Trophoblast cell (in vitro differentiated cells and primary cell): ENCODE data around the gene AFG3L2.
A peak's percentile ranks its signal among the peaks of the same experiment; 100 is the strongest.

Experiments used
- DNase-seq, 2 donors: peaks; one replicate each; pipeline ENCODE4 v3.0.0-alpha.2; 2016
- H2AFZ ChIP-seq: 2 replicates; pipeline ENCODE4 v1.6.1; 2013; ENCODE audit warnings: low read length, moderate library complexity, mild to moderate bottlenecking; ENCODE audit not compliant: insufficient read depth, poor library complexity
- H2AK5ac ChIP-seq: 2 replicates; pipeline ENCODE4 v1.6.1; 2013; ENCODE audit warnings: mild to moderate bottlenecking, low read length
- H2BK120ac ChIP-seq: 2 replicates; pipeline ENCODE4 v1.6.1; 2013; ENCODE audit warnings: low read length, mild to moderate bottlenecking, moderate library complexity; ENCODE audit not compliant: insufficient read depth, poor library complexity
- H2BK12ac ChIP-seq: 2 replicates; pipeline ENCODE4 v1.6.1; 2013; ENCODE audit warnings: mild to moderate bottlenecking, low read length, moderate library complexity
- H2BK5ac ChIP-seq: 2 replicates; pipeline ENCODE4 v1.6.1; 2013; ENCODE audit warnings: low read length, low read depth, moderate library complexity, mild to moderate bottlenecking; ENCODE audit not compliant: poor library complexity
- H3K14ac ChIP-seq: 2 replicates; pipeline ENCODE4 v1.6.1; 2013; ENCODE audit warnings: mild to moderate bottlenecking, low read length
- H3K18ac ChIP-seq: 2 replicates; pipeline ENCODE4 v1.6.1; 2013; ENCODE audit warnings: mild to moderate bottlenecking, low read length
- H3K23ac ChIP-seq: 2 replicates; pipeline ENCODE4 v1.6.1; 2013; ENCODE audit warnings: low read length
- H3K27ac ChIP-seq: 2 replicates; pipeline ENCODE4 v1.5.1; 2013; ENCODE audit warnings: low read depth, mild to moderate bottlenecking, inconsistent platforms, low read length, moderate library complexity
- H3K27me3 ChIP-seq: 2 replicates; pipeline ENCODE4 v1.6.1; 2013; ENCODE audit warnings: inconsistent platforms, mild to moderate bottlenecking, low read length, moderate library complexity; ENCODE audit not compliant: insufficient read depth
- H3K36me3 ChIP-seq, 2 experiments: 1 replicate in 1 of 2; 2 replicates in 1 of 2; pipeline ENCODE4 v1.6.1; 2013; ENCODE audit warnings: low read length in 2 of 2, mild to moderate bottlenecking in 2 of 2, moderate library complexity in 1 of 2; ENCODE audit not compliant: insufficient read depth in 2 of 2, control insufficient read depth in 1 of 2
- H3K4ac ChIP-seq: 2 replicates; pipeline ENCODE4 v1.6.1; 2013; ENCODE audit warnings: low read depth, mild to moderate bottlenecking, low read length, moderate library complexity
- H3K4me1 ChIP-seq, 2 experiments: 1 replicate in 1 of 2; 2 replicates in 1 of 2; pipeline ENCODE4 v1.6.1; 2013; ENCODE audit warnings: low read length in 2 of 2, mild to moderate bottlenecking in 2 of 2, moderate library complexity in 1 of 2; ENCODE audit not compliant: insufficient read depth in 2 of 2, control insufficient read depth in 1 of 2
- H3K4me2 ChIP-seq: 2 replicates; pipeline ENCODE4 v1.6.1; 2013; ENCODE audit warnings: inconsistent platforms, mild to moderate bottlenecking, low read length, moderate library complexity
- H3K4me3 ChIP-seq: 2 replicates; pipeline ENCODE4 v1.5.1; 2013; ENCODE audit warnings: mild to moderate bottlenecking, low read depth, low read length, inconsistent platforms
- H3K79me1 ChIP-seq: one replicate; pipeline ENCODE4 v1.6.1; 2013; ENCODE audit warnings: low read length
- H3K79me2 ChIP-seq: 2 replicates; pipeline ENCODE4 v1.6.1; 2013; ENCODE audit warnings: low read length, mild to moderate bottlenecking; ENCODE audit not compliant: control insufficient read depth, insufficient read depth, poor library complexity
- H3K9ac ChIP-seq: 2 replicates; pipeline ENCODE4 v1.6.1; 2013; ENCODE audit warnings: mild to moderate bottlenecking, low read length
- H3K9me3 ChIP-seq: 2 replicates; pipeline ENCODE4 v1.6.1; 2013; ENCODE audit warnings: low read depth, mild to moderate bottlenecking, control low read depth, inconsistent platforms, low read length; ENCODE audit not compliant: insufficient read depth
- H4K12ac ChIP-seq: 2 replicates; pipeline ENCODE4 v1.6.1; 2013; ENCODE audit warnings: low read depth, mild to moderate bottlenecking, low read length, moderate library complexity
- H4K8ac ChIP-seq: 2 replicates; pipeline ENCODE4 v1.6.1; 2013; ENCODE audit warnings: low read depth, mild to moderate bottlenecking, low read length, moderate library complexity
- H4K91ac ChIP-seq: one replicate; pipeline ENCODE4 v1.6.1; 2013; ENCODE audit warnings: low read depth, mild to moderate bottlenecking, low read length, moderate library complexity
- WGBS: extraction: QIAGEN DNeasy Blood & Tissue Kit; methylation state at CpG from one replicate; pipeline ENCODE4 v1.1.7; 2013; ENCODE audit warnings: missing lambda C conversion rate; ENCODE audit not compliant: insufficient read length, insufficient coverage; ENCODE audit errors: extremely low coverage; 5-methylcytosine and 5-hydroxymethylcytosine counted together

The AFG3L2 gene

DNA sequence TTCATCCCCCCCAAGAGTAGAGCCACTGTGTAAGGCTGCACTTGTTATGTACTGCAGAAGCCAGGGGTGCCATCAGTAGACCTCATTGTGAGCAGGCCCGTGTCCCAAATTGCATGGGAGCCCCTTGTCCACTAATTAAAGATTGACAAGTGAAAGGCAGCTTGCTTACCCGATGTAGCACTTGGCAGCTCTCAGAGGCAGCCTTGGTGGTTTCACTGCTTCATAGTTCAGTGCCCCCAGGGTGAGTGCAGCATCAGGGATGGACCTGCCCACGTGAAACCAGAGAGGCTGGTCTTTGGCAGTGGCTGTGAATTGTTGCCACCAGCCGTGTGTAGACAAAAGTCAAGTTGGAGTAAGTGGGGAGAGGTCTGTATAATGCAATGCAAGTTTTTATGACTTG, 55.7 kb downstream of the AFG3L2 start:
- no peaks in the 10 kb centered on the region for H3K79me1 ChIP-seq
- no peak overlapping the region for H3K4me2 ChIP-seq
- no peak overlapping the region for H3K4ac ChIP-seq
- no peak overlapping the region for H3K23ac ChIP-seq
- no peak overlapping the region for H2BK120ac ChIP-seq
- DNase-seq, result no peak
- H3K4me3 ChIP-seq, result no peak overlapping the region
- H2AK5ac ChIP-seq, result no peak overlapping the region
- no peaks in the 10 kb centered on the region for H3K27me3 ChIP-seq
- no peak overlapping the region for H4K12ac ChIP-seq
- H3K9ac ChIP-seq, result no peak overlapping the region
- H2BK5ac ChIP-seq, result no peak overlapping the region
- no peak overlapping the region for H4K91ac ChIP-seq
- no CpG with 5 or more reads among the region's 4 CpGs for WGBS
- H2AFZ ChIP-seq, result no peak overlapping the region
- no peak overlapping the region for H3K18ac ChIP-seq
- H2BK12ac ChIP-seq, result no peak overlapping the region
- no peaks in the 10 kb centered on the region for H3K9me3 ChIP-seq
- H3K36me3 ChIP-seq, result peaks cover 40 to 55% of the 10 kb centered on the region in 2 experiments
- no peak overlapping the region for H3K27ac ChIP-seq
- H3K14ac ChIP-seq, result no peak overlapping the region
- no peak overlapping the region for H4K8ac ChIP-seq
- H3K79me2 ChIP-seq, result no peaks in the 10 kb centered on the region
- H3K4me1 ChIP-seq, result no peaks in the 10 kb centered on the region

DNA sequence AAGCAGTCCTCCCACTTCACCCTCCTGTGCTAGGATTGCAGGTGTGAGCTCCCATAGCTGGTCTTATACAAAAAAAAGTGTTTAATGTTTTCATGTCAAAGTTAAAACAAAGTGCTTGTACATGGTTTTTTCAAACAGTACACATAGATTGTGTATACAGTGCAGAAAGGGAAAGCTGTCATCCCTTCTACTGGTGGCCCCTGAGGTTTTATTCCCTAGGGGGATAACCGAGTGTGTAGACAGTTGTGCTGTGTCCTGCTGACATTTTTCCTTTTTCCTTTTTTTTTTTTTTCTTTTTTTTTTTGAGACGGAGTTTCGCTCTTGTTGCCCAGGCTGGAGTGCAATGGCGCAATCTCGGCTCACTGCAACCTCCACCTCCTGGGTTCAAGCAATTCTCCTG, 58.2 kb downstream of the AFG3L2 start:
- Histone ChIP-seq H2BK120ac (no peak overlapping the region), H3K79me2 (no peaks in the 10 kb centered on the region), H4K91ac (no peak overlapping the region), H4K12ac (no peak overlapping the region), H3K23ac (no peak overlapping the region), H4K8ac (no peak overlapping the region), H3K27ac (no peak overlapping the region), H3K36me3 (peaks cover 34 to 52% of the 10 kb centered on the region in 2 experiments), H3K4me3 (no peak overlapping the region), H2BK5ac (no peak overlapping the region), H3K9me3 (no peaks in the 10 kb centered on the region), H2AK5ac (no peak overlapping the region), H3K18ac (no peak overlapping the region), H2BK12ac (no peak overlapping the region), H3K4ac (no peak overlapping the region), H3K9ac (no peak overlapping the region), H3K79me1 (no peaks in the 10 kb centered on the region), H2AFZ (no peak overlapping the region), H3K4me2 (no peak overlapping the region), H3K27me3 (no peaks in the 10 kb centered on the region), H3K4me1 (no peaks in the 10 kb centered on the region), H3K14ac (no peak overlapping the region)
- no peak for DNase-seq
- no CpG with 5 or more reads among the region's 5 CpGs for WGBS

DNA sequence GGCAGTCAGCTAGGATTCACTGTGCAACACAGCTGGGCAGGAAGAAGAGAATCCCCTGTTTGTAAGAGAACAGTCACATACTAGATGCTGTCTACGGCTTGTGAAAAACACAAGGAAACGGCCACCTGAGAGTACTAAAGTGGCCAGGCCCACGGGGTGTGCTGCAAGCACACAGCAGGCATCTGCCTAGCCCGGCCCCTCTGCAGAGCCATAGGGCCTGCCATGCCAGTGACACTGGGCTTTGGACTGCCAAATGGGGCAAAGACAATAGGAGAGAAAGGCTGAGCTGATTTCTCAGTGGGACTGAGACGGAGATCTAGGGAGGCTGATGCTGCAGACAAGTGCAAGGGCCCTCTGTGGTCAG, 58.7 kb downstream of the AFG3L2 start:
- H3K79me2 ChIP-seq, result no peaks in the 10 kb centered on the region
- H2BK12ac ChIP-seq, result no peak overlapping the region
- no peak overlapping the region for H3K4ac ChIP-seq
- H3K79me1 ChIP-seq, result no peaks in the 10 kb centered on the region
- H3K9ac ChIP-seq, result no peak overlapping the region
- WGBS, result no CpG with 5 or more reads among the region's 5 CpGs
- H3K18ac ChIP-seq, result no peak overlapping the region
- H2AK5ac ChIP-seq, result no peak overlapping the region
- no peak for DNase-seq
- H4K12ac ChIP-seq, result no peak overlapping the region
- no peak overlapping the region for H2AFZ ChIP-seq
- H4K91ac ChIP-seq, result no peak overlapping the region
- H4K8ac ChIP-seq, result no peak overlapping the region
- H3K14ac ChIP-seq, result no peak overlapping the region
- no peak overlapping the region for H3K23ac ChIP-seq
- no peak overlapping the region for H2BK120ac ChIP-seq
- H3K36me3 ChIP-seq, result peaks cover 36 to 56% of the 10 kb centered on the region in 2 experiments
- H3K9me3 ChIP-seq, result no peaks in the 10 kb centered on the region
- no peaks in the 10 kb centered on the region for H3K4me1 ChIP-seq
- no peaks in the 10 kb centered on the region for H3K27me3 ChIP-seq
- H3K4me2 ChIP-seq, result no peak overlapping the region
- no peak overlapping the region for H3K4me3 ChIP-seq
- H2BK5ac ChIP-seq, result no peak overlapping the region
- H3K27ac ChIP-seq, result no peak overlapping the region

DNA sequence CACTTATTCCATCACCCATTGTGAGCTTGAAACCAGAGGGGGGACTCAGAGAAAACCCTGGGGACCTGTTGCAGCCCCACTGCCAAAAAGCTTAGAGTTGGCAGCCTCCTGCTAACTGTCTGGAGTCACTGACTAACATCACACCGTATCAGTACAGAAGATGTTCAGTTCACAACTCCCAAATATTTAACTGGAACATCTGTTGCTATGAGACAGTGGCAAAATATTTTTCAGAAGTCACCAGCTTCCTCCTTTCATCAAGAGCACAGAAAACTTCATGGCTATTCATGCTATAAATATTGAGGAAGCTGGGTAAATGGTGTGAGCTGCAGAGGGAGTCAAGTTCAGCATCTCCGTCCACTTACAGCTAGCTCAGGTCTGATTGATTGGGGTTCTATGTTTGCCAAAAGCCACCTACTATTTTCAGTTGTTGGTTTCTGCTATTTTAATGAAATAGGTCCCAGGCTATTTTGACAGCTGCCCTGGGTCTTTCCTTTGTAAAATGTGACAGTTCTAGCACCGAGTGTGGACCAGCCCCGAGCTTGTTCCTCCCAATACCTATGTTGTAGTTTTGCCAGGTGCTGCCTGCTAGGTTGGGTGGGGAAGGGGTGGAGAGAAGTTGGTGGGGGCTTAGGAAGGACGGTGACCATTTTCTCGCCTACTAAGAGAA, 59.2 kb downstream of the AFG3L2 start:
- no peak overlapping the region for H2BK120ac ChIP-seq
- no peak overlapping the region for H3K4ac ChIP-seq
- no peak overlapping the region for H3K27ac ChIP-seq
- no CpG with 5 or more reads among the region's 6 CpGs for WGBS
- H2AFZ ChIP-seq, result no peak overlapping the region
- no peaks in the 10 kb centered on the region for H3K79me2 ChIP-seq
- H4K12ac ChIP-seq, result no peak overlapping the region
- no peaks in the 10 kb centered on the region for H3K4me1 ChIP-seq
- H3K36me3 ChIP-seq, result peaks cover 34 to 55% of the 10 kb centered on the region in 2 experiments
- H3K23ac ChIP-seq, result no peak overlapping the region
- H3K14ac ChIP-seq, result no peak overlapping the region
- H3K9me3 ChIP-seq, result no peaks in the 10 kb centered on the region
- no peak overlapping the region for H4K91ac ChIP-seq
- H3K27me3 ChIP-seq, result no peaks in the 10 kb centered on the region
- no peak overlapping the region for H4K8ac ChIP-seq
- no peak overlapping the region for H2BK5ac ChIP-seq
- H2BK12ac ChIP-seq, result no peak overlapping the region
- no peaks in the 10 kb centered on the region for H3K79me1 ChIP-seq
- no peak overlapping the region for H3K4me3 ChIP-seq
- no peak overlapping the region for H2AK5ac ChIP-seq
- H3K9ac ChIP-seq, result no peak overlapping the region
- no peak overlapping the region for H3K18ac ChIP-seq
- no peak overlapping the region for H3K4me2 ChIP-seq
- peak; percentile 56 to 81 for DNase-seq
